Measurements from ENCODE around the gene AMFR. TPM values are rescaled to one million over a fixed set of nuclear protein-coding genes. Genes with fewer than 3 reads are reported as not detected.

The AMFR gene
- total and polyA plus RNA-seq, 4 donors: 43.3 to 309 (median 98.4) TPM

- no peak overlapping the region for H3K4me3 ChIP-seq (ENCODE audit: low read depth in 1 of 3, low read length in 3 of 3)
- DNase-seq (ENCODE audit: low spot score): no peak
- WGBS: 91% methylated on average over 5 of the region's 5 CpGs
- peaks cover 2 to 13% (median 10%) of the 10 kb centered on the region in 4 donors for H3K36me3 ChIP-seq (ENCODE audit: control insufficient read depth in 4 of 4, insufficient read depth in 3 of 4, low read depth in 1 of 4, low read length in 3 of 4)
- peak overlapping the region in 1 of 2 donors; percentile 6 for H3K9ac ChIP-seq (ENCODE audit: low read depth in 1 of 2, low read length in 2 of 2)
- no peaks in the 10 kb centered on the region for H3K9me3 ChIP-seq (ENCODE audit: control insufficient read depth in 4 of 4, low read length in 3 of 4)
- peaks cover 4 to 18% (median 6%) of the 10 kb centered on the region in 4 donors for H3K4me1 ChIP-seq (ENCODE audit: control insufficient read depth in 4 of 4, insufficient read depth in 4 of 4, low read length in 3 of 4)
- no peaks in the 10 kb centered on the region for H3K27me3 ChIP-seq (ENCODE audit: control insufficient read depth in 4 of 4, insufficient read depth in 4 of 4, low read length in 3 of 4)
- TF ChIP-seq EGR1 (IDR thresholded peaks at IDR 0.05; ENCODE audit: low read depth in 2 of 2): no peak
- no peak for TF ChIP-seq GABPA (IDR thresholded peaks at IDR 0.05 in 1 of 2, conservative IDR thresholded peaks at IDR 0.05 in 1 of 2)
- TF ChIP-seq JUND (IDR thresholded peaks at IDR 0.05): no peak
- no peak for TF ChIP-seq TAF1 (conservative IDR thresholded peaks at IDR 0.05)
- TF ChIP-seq REST (IDR thresholded peaks at IDR 0.05): no peak
- TF ChIP-seq ZBTB33 (IDR thresholded peaks at IDR 0.05): no peak
- TF ChIP-seq YY1 (IDR thresholded peaks at IDR 0.05): no peak
- TF ChIP-seq MAX (IDR thresholded peaks at IDR 0.05): no peak
- no peak for TF ChIP-seq FOXA1 (IDR thresholded peaks at IDR 0.05)
- no peak overlapping the region for H3K27ac ChIP-seq (ENCODE audit: low read depth in 1 of 2, low read length in 2 of 2)
These were observed 11.0 kb downstream of the AMFR start for GRCh38 chr16:56414366-56414765.

DNA sequence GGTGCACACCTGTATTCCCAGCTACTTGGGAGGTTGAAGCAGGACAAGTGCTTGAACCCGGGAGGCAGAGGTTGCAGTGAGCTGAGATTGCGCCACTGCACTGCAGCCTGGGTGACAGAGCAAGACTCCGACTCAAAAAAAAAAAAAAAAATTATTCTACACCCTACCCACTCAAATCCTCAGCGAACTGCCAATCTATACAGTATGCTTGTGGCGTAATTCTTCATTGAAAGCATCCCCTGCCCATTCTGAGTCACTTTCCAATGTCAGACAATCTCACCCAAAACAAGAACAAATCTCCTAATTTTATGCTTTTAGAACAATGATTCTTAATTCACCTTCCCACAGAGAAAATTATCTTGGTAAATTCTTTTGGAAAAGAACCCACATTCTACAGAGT lies 12.0 kb downstream of the AMFR start:
- Histone ChIP-seq H3K36me3 (ENCODE audit: control insufficient read depth in 4 of 4, insufficient read depth in 3 of 4, low read depth in 1 of 4, low read length in 3 of 4) (peaks cover 4 to 13% (median 10%) of the 10 kb centered on the region in 4 donors), H3K9ac (ENCODE audit: low read depth in 1 of 2, low read length in 2 of 2) (no peak overlapping the region), H3K4me1 (ENCODE audit: control insufficient read depth in 4 of 4, insufficient read depth in 4 of 4, low read length in 3 of 4) (peaks cover 8 to 28% (median 12%) of the 10 kb centered on the region in 4 donors), H3K27ac (ENCODE audit: low read depth in 1 of 2, low read length in 2 of 2) (no peak overlapping the region), H3K27me3 (ENCODE audit: control insufficient read depth in 4 of 4, insufficient read depth in 4 of 4, low read length in 3 of 4) (no peaks in the 10 kb centered on the region), H3K4me3 (ENCODE audit: low read depth in 1 of 3, low read length in 3 of 3) (no peak overlapping the region), H3K9me3 (ENCODE audit: control insufficient read depth in 4 of 4, low read length in 3 of 4) (no peaks in the 10 kb centered on the region)
- TF ChIP-seq EGR1 (IDR thresholded peaks at IDR 0.05; ENCODE audit: low read depth in 2 of 2) (no peak), RXRA (IDR thresholded peaks at IDR 0.05) (no peak)
- WGBS: 83% methylated on average over 5 of the region's 5 CpGs
- DNase-seq (ENCODE audit: low spot score): no peak

- Histone ChIP-seq H3K9ac (ENCODE audit: low read depth in 1 of 2, low read length in 2 of 2) (no peak overlapping the region), H3K4me3 (ENCODE audit: low read depth in 1 of 3, low read length in 3 of 3) (no peak overlapping the region), H3K27me3 (ENCODE audit: control insufficient read depth in 4 of 4, insufficient read depth in 4 of 4, low read length in 3 of 4) (no peaks in the 10 kb centered on the region), H3K4me1 (ENCODE audit: control insufficient read depth in 4 of 4, insufficient read depth in 4 of 4, low read length in 3 of 4) (peaks cover 8 to 36% (median 20%) of the 10 kb centered on the region in 4 donors), H3K27ac (ENCODE audit: low read depth in 1 of 2, low read length in 2 of 2) (peak overlapping the region in 1 of 2 donors; percentile 12), H3K36me3 (ENCODE audit: control insufficient read depth in 4 of 4, insufficient read depth in 3 of 4, low read depth in 1 of 4, low read length in 3 of 4) (peaks cover 4 to 19% (median 12%) of the 10 kb centered on the region in 4 donors), H3K9me3 (ENCODE audit: control insufficient read depth in 4 of 4, low read length in 3 of 4) (no peaks in the 10 kb centered on the region)
- TF ChIP-seq, protein P1, sequence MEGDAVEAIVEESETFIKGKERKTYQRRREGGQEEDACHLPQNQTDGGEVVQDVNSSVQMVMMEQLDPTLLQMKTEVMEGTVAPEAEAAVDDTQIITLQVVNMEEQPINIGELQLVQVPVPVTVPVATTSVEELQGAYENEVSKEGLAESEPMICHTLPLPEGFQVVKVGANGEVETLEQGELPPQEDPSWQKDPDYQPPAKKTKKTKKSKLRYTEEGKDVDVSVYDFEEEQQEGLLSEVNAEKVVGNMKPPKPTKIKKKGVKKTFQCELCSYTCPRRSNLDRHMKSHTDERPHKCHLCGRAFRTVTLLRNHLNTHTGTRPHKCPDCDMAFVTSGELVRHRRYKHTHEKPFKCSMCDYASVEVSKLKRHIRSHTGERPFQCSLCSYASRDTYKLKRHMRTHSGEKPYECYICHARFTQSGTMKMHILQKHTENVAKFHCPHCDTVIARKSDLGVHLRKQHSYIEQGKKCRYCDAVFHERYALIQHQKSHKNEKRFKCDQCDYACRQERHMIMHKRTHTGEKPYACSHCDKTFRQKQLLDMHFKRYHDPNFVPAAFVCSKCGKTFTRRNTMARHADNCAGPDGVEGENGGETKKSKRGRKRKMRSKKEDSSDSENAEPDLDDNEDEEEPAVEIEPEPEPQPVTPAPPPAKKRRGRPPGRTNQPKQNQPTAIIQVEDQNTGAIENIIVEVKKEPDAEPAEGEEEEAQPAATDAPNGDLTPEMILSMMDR (IDR thresholded peaks at IDR 0.05; ENCODE audit: low read depth, low read length, missing input control): peak; percentile 36
- TF ChIP-seq RAD21 (IDR thresholded peaks at IDR 0.05) (peak in 1 of 2 donors; percentile 12), RXRA (IDR thresholded peaks at IDR 0.05) (peak; percentile 72 to 77), YY1 (IDR thresholded peaks at IDR 0.05) (peak; percentile 28), SP1 (IDR thresholded peaks at IDR 0.05) (peak; percentile 74), HNF4A (conservative IDR thresholded peaks at IDR 0.05) (peak; percentile 45 to 61), TAF1 (conservative IDR thresholded peaks at IDR 0.05) (no peak), JUND (IDR thresholded peaks at IDR 0.05) (peak in 1 of 2 donors; percentile 40)
- TF ChIP-seq, protein P2, sequence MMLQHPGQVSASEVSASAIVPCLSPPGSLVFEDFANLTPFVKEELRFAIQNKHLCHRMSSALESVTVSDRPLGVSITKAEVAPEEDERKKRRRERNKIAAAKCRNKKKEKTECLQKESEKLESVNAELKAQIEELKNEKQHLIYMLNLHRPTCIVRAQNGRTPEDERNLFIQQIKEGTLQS (IDR thresholded peaks at IDR 0.05): no peak
- no peak for DNase-seq (ENCODE audit: low spot score)
- 29% methylated on average over 2 of the region's 2 CpGs for WGBS
These were observed 13.7 kb downstream of the AMFR start for GRCh38 chr16:56411624-56412023.

All from liver (tissue), 9 donors.